ENCODE data around the gene TRA2A.
"Not testable (repeated sequence)": the region's sequence is repeated elsewhere in the genome, so short reads cannot be mapped to it uniquely, and the experiment has no call there.

DNA sequence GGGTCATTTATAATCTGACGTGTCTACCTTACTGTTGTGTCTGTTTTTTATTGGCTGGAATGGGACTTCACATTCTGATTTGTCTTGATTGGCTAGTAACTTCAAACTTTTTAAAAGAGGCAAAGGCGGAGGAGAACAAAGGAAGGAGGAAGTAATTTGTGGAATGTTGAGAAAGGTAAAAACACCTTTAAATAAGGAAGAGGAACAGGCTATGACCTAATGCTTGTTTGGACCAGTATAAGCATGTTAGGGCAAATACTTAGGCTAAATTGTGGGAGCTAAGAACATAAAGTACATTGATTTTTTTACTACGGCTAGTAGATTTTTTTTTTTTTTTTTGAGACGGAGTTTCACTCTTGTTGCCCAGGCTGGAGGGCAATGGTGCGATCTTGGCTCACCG lies 18.0 kb downstream of the TRA2A start:
- TF ChIP-seq, protein P1, sequence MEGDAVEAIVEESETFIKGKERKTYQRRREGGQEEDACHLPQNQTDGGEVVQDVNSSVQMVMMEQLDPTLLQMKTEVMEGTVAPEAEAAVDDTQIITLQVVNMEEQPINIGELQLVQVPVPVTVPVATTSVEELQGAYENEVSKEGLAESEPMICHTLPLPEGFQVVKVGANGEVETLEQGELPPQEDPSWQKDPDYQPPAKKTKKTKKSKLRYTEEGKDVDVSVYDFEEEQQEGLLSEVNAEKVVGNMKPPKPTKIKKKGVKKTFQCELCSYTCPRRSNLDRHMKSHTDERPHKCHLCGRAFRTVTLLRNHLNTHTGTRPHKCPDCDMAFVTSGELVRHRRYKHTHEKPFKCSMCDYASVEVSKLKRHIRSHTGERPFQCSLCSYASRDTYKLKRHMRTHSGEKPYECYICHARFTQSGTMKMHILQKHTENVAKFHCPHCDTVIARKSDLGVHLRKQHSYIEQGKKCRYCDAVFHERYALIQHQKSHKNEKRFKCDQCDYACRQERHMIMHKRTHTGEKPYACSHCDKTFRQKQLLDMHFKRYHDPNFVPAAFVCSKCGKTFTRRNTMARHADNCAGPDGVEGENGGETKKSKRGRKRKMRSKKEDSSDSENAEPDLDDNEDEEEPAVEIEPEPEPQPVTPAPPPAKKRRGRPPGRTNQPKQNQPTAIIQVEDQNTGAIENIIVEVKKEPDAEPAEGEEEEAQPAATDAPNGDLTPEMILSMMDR (IDR thresholded peaks at IDR 0.05): not testable (repeated sequence)
- not testable (repeated sequence) for TF ChIP-seq POLR2A, EP300 (IDR thresholded peaks at IDR 0.05)

All from suprapubic skin (tissue), 3 donors.